Mononuclear cell (primary cell): ENCODE data around the gene WFDC5. TPM values are rescaled to one million over a fixed set of nuclear protein-coding genes. Genes with fewer than 3 reads are reported as not detected.

Source experiments
- H3K27me3 ChIP-seq: 2 replicates; pipeline ENCODE4 v1.6.0; 2011; ENCODE audit warnings: low read length, control low read depth; ENCODE audit not compliant: insufficient read depth
- H3K4me1 ChIP-seq: 2 replicates; pipeline ENCODE4 v1.5.1; 2011; ENCODE audit warnings: mild to moderate bottlenecking, low read length, control low read depth; ENCODE audit not compliant: insufficient read depth
- H3K4me3 ChIP-seq: 2 replicates; pipeline ENCODE4 v1.5.1; 2011; ENCODE audit warnings: mild to moderate bottlenecking, low read length, moderate library complexity
- H3K9me3 ChIP-seq: 2 replicates; pipeline ENCODE4 v1.5.1; 2011; ENCODE audit warnings: low read depth, mild to moderate bottlenecking, control low read depth, low read length
- total RNA-seq: library from RNA; depleted of rRNA; stranded (reverse); fragments of >200 nt; gene quantifications from one replicate; pipeline ENCODE4 v1.2.3, GENCODE V29; 2012

WFDC5 gene
- total RNA-seq, 1 donor: not detected

DNA sequence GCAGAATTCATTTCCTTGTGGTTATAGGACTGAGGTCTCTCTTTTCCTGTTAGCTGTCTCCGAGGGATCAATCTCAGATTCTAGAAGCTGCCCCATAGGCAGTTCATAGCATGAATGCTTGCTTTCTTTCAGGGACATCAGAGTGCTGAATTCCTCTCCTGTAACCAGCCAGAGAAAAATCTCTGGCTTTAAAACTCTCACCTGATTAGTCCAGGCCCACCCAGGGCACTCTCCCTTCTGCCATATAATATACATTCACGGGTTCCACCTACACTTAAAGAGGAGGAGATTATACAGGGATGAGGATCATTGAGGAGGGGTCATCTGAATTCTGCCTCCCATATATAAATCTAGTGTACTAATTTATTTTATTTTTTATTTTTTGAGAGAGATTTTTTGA is 11.9 kb downstream of the WFDC5 start:
- Histone ChIP-seq H3K4me3 (no peak overlapping the region), H3K9me3 (no peaks in the 10 kb centered on the region), H3K27me3 (peaks cover 35% of the 10 kb centered on the region), H3K4me1 (peaks cover 14% of the 10 kb centered on the region)

- peaks cover 22% of the 10 kb centered on the region for H3K4me1 ChIP-seq
- H3K9me3 ChIP-seq: no peaks in the 10 kb centered on the region
- peaks cover 46% of the 10 kb centered on the region for H3K27me3 ChIP-seq
- no peak overlapping the region for H3K4me3 ChIP-seq
Observed at GRCh38 chr20:45101333-45101850, 13.6 kb downstream of the WFDC5 start.

DNA sequence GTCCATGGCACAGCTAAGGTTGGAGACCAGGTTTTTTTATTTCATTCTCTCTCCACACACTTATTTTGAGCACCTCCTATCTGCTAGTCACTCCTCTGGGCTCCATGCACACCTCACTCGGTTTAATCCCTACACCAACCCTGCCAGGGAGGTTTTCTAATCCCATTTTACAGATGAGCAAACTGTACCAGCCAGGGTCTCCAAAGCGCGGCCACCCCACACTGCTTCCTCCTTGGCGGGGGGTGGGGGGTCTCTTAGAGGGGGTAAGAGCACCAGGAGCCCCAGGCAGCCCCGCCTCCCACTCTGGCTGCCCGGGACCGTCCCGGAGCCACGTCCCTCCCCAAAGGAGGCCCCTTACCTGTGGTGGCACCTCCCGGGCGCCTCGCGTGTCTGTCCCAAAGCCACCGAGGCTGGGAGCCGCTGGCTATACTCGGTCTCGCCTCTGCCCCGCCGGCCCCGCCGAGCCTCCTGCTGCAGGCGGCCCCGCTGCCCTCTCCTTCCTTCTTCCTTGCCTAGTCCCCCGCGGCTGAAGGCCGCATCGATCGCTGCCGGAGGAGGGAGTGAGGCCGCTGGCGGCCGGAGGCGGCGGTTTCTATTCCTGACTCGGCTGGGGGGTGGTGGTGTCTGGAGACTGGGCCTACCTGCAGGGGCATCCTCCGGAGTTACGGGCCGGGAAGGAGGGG is 14.3 kb downstream of the WFDC5 start, which contains the start of gene KCNS1:
Gene KCNS1, minus strand, starts transcription at position 565 of the 683 bp plus-strand sequence. CDS start 1,891 bp downstream, outside the sequence.
- no peaks in the 10 kb centered on the region for H3K9me3 ChIP-seq
- no peak within 1 kb of the TSS for H3K4me3 ChIP-seq
- H3K4me1 ChIP-seq: peaks cover 22% of the 10 kb centered on the region
- H3K27me3 ChIP-seq: peaks cover 46% of the 10 kb centered on the region

DNA sequence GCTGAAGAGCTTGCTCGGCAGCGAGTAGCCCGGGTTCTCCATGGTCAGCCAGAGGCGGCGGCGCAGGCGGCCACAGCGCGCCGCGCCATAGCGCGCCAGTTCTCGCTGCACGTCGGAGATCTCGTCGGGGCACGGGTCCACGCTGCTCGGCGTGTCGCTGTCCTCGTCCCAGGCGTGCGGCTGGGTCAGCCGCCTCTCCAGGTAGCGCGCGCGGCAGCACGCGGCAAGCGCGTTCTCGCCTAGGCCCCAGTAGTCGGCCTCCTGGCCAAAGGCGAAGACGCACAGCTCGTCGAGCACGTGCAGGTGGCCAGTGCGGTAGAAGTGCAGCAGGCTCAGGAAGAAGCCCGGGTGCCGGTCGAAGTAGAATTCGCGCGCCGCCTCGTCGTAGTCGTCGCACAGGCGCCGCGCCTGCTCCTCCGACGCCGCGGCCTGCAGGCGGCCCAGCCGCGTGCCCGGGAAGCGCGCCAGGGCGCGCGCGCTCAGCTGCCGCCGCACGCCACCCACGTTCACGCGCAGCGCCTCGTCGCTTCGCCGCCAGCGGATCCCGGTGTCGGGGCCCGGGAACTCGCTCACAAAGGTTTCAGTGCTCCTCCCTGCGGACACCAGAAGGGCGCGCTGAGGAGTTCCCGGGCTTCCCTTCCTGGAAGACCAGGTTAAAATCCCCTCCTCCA is 16.7 kb downstream of the WFDC5 start:
- H3K4me3 ChIP-seq: no peak overlapping the region
- no peaks in the 10 kb centered on the region for H3K9me3 ChIP-seq
- H3K27me3 ChIP-seq: peaks cover 46% of the 10 kb centered on the region
- peaks cover 22% of the 10 kb centered on the region for H3K4me1 ChIP-seq

GRCh38 chr20:45097485-45098102 is 17.4 kb downstream of the WFDC5 start:
- peaks cover 46% of the 10 kb centered on the region for H3K27me3 ChIP-seq
- no peak overlapping the region for H3K4me3 ChIP-seq

DNA sequence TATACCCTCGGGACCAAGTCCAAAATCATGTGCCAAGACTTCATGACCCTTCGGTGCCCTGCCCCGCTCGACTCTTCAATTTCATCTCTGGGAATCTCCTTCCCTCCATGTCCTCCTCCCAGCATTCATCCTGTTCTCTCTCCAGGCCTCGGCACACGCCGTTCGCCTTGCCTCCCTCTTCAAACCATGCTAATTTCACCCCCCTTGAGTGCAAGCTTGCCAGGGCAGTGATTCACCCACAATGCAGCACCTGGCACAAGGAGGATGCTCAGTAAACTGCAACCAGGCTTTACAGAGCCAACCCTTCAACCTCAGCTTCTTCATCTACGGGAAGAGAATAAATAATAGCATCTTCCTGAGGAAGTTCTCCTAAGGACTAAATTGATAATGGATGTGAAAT is 18.2 kb downstream of the WFDC5 start:
- no peak overlapping the region for H3K4me3 ChIP-seq
- H3K9me3 ChIP-seq: no peaks in the 10 kb centered on the region
- peaks cover 22% of the 10 kb centered on the region for H3K4me1 ChIP-seq
- peaks cover 46% of the 10 kb centered on the region for H3K27me3 ChIP-seq

More at GRCh38 chr20:45097485-45098102, 17.4 kb downstream of the WFDC5 start:
- Histone ChIP-seq H3K4me1 (peaks cover 22% of the 10 kb centered on the region), H3K9me3 (no peaks in the 10 kb centered on the region)

GRCh38 chr20:45095805-45096238 is 19.2 kb downstream of the WFDC5 start:
- Histone ChIP-seq H3K9me3 (no peaks in the 10 kb centered on the region), H3K4me1 (peaks cover 19% of the 10 kb centered on the region), H3K27me3 (peaks cover 37% of the 10 kb centered on the region), H3K4me3 (no peak overlapping the region)

GRCh38 chr20:45094864-45095574 is 20.0 kb downstream of the WFDC5 start:
- no peak overlapping the region for H3K4me3 ChIP-seq
- H3K9me3 ChIP-seq: no peaks in the 10 kb centered on the region
- H3K4me1 ChIP-seq: peaks cover 15% of the 10 kb centered on the region
- peaks cover 29% of the 10 kb centered on the region for H3K27me3 ChIP-seq

DNA sequence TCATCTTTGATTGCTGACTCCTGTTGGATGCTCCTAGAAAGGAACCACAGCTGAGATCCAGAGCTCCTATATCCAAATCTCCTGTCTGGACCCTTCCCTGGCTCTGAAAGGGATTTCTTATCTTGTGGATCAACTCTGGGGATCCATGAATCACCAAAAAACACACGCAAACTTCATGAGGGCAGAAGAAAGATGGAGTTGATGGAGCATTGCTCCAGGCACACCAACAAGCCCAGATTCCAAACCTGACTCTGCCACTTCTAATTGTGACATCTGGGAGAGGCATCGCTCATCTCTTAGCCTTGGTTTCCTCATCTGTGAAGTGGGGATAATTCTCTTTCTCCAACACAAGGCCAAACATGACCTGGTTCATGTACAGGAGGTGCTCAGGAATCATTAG is 20.8 kb downstream of the WFDC5 start:
- H3K9me3 ChIP-seq: no peaks in the 10 kb centered on the region
- H3K4me1 ChIP-seq: peaks cover 15% of the 10 kb centered on the region
- H3K4me3 ChIP-seq: no peak overlapping the region
- H3K27me3 ChIP-seq: peaks cover 21% of the 10 kb centered on the region

- H3K9me3 ChIP-seq: no peaks in the 10 kb centered on the region
- peaks cover 10% of the 10 kb centered on the region for H3K27me3 ChIP-seq
- H3K4me3 ChIP-seq: no peak overlapping the region
Observed at GRCh38 chr20:45092898-45093297, 22.1 kb downstream of the WFDC5 start.

DNA sequence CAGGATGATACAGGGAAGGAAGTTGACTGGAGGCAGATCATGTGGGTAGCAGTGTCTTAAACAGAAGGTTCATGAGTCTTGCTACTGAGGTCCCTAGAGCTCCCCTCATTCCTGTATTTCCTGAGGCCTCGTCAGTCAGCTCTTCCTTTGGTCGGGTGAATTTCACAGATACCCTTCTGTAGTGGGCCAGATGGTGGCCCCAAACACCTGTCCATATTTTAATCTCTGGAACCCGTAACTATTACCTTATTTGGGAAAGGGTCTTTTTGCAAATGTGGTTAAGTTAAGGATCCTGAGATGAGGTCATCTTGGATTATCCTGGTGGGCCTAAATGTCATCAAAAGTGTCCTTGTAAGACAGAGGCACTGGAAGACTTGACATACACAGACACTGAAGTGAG is 23.6 kb downstream of the WFDC5 start:
- peaks cover 2% of the 10 kb centered on the region for H3K4me1 ChIP-seq
- H3K4me3 ChIP-seq: no peak overlapping the region
- no peaks in the 10 kb centered on the region for H3K27me3 ChIP-seq
- no peaks in the 10 kb centered on the region for H3K9me3 ChIP-seq

More at GRCh38 chr20:45092898-45093297, 22.1 kb downstream of the WFDC5 start:
- peaks cover 6% of the 10 kb centered on the region for H3K4me1 ChIP-seq

DNA sequence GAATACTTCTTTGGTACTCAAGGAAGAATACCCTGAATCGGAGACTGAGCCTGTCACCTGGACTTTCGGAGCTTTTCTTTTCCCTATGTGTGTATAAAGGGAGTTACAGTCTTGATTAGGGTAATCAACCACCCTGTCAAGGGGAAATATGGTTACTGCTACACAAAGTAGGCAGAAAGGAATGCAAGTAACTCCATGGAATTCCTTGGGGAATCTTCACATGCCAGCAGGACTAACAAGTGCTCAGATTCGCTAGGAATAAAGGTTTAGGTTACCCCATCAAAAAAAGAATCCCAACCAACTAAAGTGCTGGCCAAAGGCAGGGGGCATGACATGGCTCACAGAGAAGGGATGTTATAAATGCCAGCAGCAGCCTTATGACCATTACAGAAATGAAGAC is 24.5 kb downstream of the WFDC5 start:
- Histone ChIP-seq H3K27me3 (no peaks in the 10 kb centered on the region), H3K4me1 (peaks cover 2% of the 10 kb centered on the region), H3K4me3 (no peak overlapping the region), H3K9me3 (no peaks in the 10 kb centered on the region)

- Histone ChIP-seq H3K4me3 (no peak overlapping the region), H3K27me3 (no peaks in the 10 kb centered on the region), H3K4me1 (peaks cover 2% of the 10 kb centered on the region), H3K9me3 (no peaks in the 10 kb centered on the region)
Observed at GRCh38 chr20:45088247-45088646, 26.7 kb downstream of the WFDC5 start.

- Histone ChIP-seq H3K4me3 (no peak overlapping the region), H3K9me3 (no peaks in the 10 kb centered on the region), H3K4me1 (peaks cover 2% of the 10 kb centered on the region), H3K27me3 (no peaks in the 10 kb centered on the region)
Observed at GRCh38 chr20:45087814-45088213, 27.2 kb downstream of the WFDC5 start.
